Activated CD4-positive, alpha-beta T cell treated with anti-CD3 and anti-CD28 coated beads for 4 hours (primary cell): Measurements from ENCODE around the gene NRXN2.

ENCODE experiments used
- DNase-seq, 2 donors: peaks; one replicate each; pipeline ENCODE4 v3.0.0-alpha.2; 2020

NRXN2 gene

GRCh38 chr11:64643920-64644646 is 78.9 kb downstream of the NRXN2 start:
- DNase-seq: no peak

- no peak for DNase-seq
These were observed 79.6 kb downstream of the NRXN2 start for GRCh38 chr11:64643256-64643881.

- no peak for DNase-seq
These were observed 80.1 kb downstream of the NRXN2 start for GRCh38 chr11:64642871-64643255.

- no peak for DNase-seq
These were observed 80.6 kb downstream of the NRXN2 start for GRCh38 chr11:64642418-64642735.

GRCh38 chr11:64641596-64642417 is 81.2 kb downstream of the NRXN2 start:
- DNase-seq: no peak

GRCh38 chr11:64639885-64640284 is 83.1 kb downstream of the NRXN2 start:
- DNase-seq: no peak

GRCh38 chr11:64638829-64639228 is 84.2 kb downstream of the NRXN2 start:
- no peak for DNase-seq

GRCh38 chr11:64638018-64638665 is 84.9 kb downstream of the NRXN2 start:
- no peak for DNase-seq

GRCh38 chr11:64637334-64638017 is 85.5 kb downstream of the NRXN2 start:
- no peak for DNase-seq

GRCh38 chr11:64633555-64634159 is 89.3 kb downstream of the NRXN2 start:
- no peak for DNase-seq

GRCh38 chr11:64632654-64633053 is 90.3 kb downstream of the NRXN2 start:
- no peak for DNase-seq

GRCh38 chr11:64632237-64632636 is 90.8 kb downstream of the NRXN2 start:
- no peak for DNase-seq

GRCh38 chr11:64631675-64632074 is 91.3 kb downstream of the NRXN2 start:
- DNase-seq: no peak

- DNase-seq: no peak
These were observed 93.0 kb downstream of the NRXN2 start for GRCh38 chr11:64629796-64630562.

- no peak for DNase-seq
These were observed 93.9 kb downstream of the NRXN2 start for GRCh38 chr11:64629103-64629502.

GRCh38 chr11:64628596-64628995 is 94.4 kb downstream of the NRXN2 start:
- DNase-seq: no peak

- no peak for DNase-seq
These were observed 95.6 kb downstream of the NRXN2 start for GRCh38 chr11:64627371-64627770.

- no peak for DNase-seq
These were observed 96.4 kb downstream of the NRXN2 start for GRCh38 chr11:64626637-64627036.

GRCh38 chr11:64624883-64625481 is 98.0 kb downstream of the NRXN2 start:
- DNase-seq: no peak

- DNase-seq: no peak
These were observed 100.3 kb downstream of the NRXN2 start for GRCh38 chr11:64622681-64623080.
